Measurements from ENCODE around the gene INSRR.

Gene INSRR

DNA sequence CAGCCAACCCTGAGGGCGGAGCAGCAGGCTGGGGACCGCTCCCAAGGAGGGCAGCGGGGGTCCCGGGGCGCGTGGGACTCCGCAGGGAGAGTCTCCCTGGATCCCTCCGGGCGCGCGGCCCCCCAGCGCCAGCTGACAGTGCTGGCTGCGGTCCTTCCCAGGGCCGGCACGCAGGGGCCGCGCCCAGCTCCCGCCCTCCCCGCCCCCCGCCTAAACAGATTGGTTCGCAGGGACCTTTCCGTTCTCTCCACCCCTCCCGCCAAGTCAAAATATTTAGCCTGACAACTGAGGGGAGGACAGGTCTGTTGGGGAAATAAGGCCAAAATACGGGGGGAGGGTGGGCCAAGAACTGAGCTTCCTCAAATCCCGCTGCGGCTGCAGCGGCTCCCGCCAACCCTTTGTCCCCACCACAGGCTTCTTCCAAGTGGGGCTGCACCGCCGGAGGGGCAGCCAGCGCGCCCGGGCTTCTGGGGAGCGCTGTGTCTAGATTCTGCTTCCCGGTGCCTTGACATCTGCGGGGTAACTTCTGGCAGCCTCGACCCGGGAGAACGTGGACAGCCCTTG is at the start of gene INSRR:
Gene INSRR, minus strand, starts transcription at position 159 of the 564 bp plus-strand sequence. CDS start 496 bp downstream, outside the sequence.
- no peak for DNase-seq (ENCODE audit: low read depth in 2 of 2)

DNA sequence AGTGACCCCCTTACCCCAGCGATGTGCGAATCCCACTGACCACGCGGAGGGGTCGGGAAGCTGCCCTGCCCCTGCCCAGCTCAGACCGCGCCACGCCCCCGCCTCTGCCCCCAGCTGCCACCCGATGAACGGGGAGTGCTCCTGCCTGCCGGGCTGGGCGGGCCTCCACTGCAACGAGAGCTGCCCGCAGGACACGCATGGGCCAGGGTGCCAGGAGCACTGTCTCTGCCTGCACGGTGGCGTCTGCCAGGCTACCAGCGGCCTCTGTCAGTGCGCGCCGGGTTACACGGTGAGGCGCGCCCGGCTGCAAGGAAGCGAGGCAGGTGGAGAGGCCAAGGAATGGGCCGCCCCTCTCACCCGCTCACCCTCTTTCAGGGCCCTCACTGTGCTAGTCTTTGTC is 49.6 kb upstream of the INSRR start:
- DNase-seq (ENCODE audit: low read depth in 2 of 2), result no peak

DNA sequence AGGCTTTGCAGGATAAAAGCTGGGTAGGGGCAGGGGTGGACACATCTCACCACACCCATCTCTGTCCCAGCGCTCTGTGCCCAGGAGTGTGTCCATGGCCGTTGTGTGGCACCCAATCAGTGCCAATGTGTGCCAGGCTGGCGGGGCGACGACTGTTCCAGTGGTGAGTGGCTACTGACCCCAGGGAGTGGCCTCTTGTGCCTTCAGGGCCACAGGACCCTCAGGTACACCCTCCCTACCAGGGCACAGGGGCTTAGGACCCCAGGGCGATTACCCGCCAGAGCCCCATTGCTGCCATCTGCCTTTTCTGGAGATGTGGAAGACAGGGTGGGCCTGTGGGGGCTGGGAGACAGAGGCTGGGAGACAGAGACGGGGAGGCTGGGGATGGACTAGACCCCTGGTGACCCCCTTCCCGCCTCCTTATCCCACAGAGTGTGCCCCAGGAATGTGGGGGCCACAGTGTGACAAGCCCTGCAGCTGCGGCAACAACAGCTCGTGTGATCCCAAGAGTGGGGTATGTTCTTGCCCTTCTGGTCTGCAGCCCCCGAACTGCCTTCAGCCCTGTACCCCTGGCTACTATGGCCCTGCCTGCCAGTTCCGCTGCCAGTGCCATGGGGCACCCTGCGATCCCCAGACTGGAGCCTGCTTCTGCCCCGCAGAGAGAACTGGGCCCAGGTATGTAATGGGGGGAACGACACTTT is 47.4 kb upstream of the INSRR start:
- DNase-seq (ENCODE audit: low read depth in 2 of 2), result no peak

DNA sequence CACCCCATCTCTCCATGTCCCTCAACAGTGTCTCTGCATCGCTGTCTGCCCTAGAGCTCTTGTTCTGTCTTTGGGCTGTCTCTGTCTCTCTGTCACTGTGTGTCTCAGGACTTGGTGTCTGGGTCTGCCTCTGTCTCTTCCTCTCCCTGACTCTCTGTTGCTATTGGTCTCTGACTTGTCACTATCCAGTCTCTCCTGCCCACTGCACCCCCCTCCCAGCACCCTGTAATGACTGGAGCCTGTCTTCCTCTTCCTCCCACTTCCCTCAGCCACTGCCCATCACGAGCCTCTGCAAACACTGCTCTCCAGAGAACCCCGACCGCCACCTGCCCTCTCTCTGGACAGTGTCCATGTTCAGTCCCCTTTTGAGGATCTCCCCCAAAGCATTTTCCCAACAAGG is 46.7 kb upstream of the INSRR start:
- DNase-seq (ENCODE audit: low read depth in 2 of 2), result no peak

DNA sequence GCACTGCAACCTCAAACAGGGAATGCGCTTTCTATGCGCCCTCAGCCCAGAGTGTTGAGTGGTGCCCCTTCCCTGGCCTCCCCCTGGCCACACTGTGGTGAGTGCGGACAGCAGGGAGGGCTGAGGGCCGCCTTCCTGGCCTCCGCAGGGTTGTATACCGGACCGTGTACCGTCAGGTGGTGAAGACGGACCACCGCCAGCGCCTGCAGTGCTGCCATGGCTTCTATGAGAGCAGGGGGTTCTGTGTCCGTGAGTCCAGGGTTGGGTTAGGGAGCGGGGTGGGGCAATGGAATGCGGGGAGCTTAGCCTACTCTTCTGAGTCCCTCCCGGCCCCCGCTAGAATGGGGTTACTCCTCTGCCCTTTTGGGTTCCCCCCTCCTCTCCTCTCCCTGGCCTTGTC is 46.3 kb upstream of the INSRR start:
- DNase-seq (ENCODE audit: low read depth in 2 of 2), result no peak

DNA sequence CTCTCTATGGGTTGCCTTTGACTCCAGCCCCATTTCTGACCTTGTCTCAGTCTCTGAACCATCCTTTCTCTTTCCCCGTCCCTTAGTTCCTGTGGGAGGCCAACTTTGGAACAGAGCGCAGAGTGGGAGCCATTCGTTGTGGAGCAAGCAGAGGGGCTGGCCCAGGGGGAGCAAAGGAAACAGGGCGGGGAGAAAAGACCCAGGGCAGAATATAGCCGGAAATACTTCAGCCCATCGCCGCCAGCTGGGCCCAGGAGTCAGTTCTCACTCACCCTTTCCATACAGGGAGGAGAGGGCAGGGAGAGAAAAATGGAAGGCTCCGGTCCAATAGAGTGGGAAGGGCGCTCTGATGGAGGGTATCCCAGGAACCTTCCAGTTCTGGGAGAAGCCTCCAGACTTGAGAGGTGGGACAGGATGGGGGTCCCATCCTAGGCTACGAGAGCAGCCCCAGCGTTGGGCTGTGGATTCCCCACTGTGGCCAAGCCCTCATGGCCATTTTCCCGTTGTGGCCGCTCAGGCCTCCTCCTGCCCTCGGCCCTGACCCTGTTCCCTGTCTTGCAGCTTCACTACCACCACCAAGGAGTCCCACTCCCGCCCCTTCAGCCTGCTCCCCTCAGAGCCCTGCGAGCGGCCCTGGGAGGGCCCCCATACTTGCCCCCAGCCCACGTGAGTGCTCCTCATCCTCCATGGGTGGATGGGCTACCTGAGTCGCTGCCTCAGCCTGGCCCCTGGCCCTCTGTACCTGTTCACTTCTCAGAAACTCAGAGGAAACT is 45.5 kb upstream of the INSRR start:
- no peak for DNase-seq (ENCODE audit: low read depth in 2 of 2)

DNA sequence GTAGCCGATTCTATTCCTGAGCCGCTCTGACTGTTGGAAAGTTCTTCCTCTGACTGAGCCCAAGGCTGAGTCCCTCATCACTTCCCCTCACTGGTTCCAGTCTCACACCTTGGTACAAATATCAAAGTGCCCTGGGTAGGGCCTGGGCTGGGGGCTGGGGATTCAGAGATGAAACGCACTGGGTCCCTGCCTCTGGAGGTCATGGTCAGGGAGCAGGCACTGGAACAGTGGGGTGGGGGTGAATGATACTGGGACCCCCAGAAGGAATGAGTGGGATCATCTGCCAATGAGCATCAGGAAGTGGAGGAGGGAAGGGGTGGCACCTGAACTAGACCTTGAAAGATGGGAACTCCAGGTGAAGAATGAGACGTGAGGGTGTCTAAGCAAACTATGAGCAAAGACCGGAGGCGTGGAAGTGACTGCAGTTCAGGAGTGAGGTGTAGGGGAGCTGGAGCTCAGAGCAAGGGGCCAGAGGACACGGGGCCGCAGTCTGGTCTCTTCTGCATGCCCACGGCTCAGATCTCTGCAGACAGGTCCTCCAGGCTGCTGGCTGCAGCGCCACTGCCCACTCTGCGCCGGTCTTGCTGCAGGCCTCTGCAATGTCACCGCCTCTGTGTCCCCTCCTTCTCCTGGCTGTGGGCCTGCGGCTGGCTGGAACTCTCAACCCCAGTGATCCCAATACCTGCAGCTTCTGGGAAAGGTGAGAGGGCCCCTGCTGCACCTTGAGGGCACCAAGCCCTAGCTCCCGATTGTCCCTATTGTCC is 44.6 kb upstream of the INSRR start:
- no peak for DNase-seq (ENCODE audit: low read depth in 2 of 2)

DNA sequence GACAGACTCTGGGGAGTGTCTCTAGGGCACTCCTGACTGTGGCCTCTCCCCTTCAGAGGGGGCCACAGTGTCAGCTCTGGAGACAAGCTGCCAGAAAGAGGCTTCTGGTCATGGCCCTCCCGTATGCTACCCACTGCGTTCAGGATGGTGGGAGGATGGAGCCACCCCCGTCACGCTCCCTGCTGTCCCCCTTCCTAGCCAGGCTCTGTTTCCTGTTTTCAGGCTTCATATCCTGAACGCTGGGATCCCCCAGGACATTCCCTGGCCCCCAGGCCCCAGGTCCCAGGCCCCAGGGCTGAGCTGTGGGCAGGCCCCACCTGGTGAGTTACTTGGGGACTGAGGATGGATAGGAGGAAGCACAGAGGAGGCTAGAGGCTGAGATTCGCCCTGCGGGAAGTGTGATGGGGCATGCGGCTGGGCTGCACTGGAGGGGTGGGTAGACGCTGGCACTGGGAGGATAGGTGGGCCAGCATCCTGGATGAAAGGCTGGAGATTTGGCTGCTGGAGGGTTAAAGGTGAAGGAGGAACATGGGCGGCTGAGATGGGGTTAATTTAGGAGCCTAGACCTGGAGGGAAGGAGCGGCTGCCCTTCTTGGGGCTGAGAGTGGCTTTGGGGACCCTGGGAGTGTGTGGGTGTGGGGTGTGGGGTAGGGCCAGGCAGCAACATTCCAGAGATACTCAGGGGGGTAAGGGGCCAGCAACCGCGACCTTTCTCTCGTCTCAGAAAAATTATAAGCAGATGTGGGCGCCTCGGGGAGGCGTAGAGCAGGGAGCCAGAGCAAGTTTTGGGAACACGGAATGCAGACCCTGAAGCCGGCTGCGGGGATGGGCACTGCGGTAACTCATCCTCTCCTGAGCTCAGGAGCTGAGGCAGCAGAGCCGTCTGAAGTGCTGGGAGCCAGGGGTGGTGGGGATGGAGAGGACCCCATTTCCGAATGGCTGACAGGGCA is 43.3 kb upstream of the INSRR start:
- DNase-seq (ENCODE audit: low read depth in 2 of 2), result no peak

DNA sequence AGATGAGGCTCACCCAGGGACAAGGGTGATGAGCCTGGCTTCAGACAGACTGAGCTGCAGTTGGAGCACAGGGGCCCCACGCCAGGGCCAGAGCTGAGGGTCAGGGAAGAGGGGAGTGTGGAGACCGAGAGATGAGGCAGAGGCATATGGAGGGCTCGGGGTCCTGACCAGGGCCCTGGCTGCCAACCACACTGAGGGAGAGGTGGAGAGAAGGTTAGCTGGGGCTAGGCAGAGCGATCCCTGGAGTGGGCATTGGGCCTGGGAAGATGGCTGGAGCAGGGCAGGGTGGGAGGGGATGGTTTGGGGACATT is 42.6 kb upstream of the INSRR start:
- DNase-seq (ENCODE audit: low read depth in 2 of 2), result no peak

DNA sequence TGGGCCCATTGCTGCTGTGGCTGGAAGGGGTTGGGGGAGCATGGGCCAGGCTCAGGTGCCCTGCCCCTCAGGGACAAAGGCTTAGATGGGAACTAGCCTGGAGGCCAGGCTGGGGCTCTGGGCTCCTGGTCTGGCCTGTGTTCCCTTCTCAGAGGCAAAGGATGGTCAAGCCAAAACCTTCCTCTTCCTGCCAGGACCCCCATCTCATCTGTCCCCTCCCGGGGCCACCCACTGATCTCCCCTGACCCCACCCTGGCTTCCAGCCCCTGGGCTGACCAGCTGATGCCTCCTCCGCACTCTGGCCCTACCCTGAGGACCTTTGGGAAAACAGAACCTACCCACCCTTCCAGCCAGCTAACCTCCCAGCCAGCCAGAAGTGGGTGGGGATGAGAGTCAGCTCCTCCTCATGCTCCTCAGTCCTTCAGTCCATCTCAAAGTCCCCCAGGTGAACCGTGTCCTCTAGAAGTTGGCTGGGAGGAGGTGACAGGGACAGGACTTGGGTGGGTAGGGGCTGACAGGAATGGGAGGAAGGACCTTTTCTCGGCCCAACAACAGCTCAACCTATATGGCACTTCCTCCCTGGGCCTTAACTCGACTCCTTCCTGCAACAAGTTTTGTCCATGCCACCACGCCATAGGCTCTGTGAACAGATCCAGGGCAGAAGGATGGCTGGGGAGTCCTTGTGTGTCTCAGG is 42.1 kb upstream of the INSRR start:
- no peak for DNase-seq (ENCODE audit: low read depth in 2 of 2)

DNA sequence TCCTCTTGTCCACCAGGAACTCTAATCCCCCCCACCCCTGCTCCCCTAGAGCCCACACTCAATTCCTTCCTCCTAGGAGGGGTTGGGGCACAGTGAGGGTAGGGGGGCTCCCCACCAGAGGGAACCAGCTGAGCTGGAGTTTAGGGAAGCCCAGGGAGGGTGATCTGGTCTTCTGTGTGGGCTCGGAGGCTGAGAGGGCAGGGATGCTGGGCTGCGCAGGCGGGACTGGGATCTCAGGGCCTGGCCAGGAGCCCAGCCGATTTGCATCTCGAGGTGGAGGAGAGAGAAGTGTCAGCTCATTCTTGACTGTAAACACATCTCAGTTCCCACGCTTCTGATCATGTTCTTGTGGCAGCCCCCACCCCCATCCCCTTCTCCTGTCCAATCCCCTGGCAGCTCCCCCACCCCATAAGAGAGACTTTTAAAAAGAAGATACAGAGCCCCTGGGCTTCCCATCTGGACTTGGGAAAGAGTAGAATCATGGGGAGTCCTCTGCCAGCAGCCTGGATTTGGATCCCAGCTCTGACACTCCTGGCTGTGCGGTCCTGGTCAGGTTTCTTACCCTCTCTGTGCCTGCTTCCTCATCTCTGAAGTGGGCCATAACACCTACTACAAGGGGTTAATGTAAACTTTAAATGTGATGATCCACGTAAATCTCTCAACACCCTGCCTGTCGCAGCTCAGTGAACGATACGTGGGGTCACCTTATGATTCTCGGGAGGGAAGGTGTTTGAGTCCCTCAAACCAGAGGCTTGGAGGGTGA is 41.2 kb upstream of the INSRR start:
- no peak for DNase-seq (ENCODE audit: low read depth in 2 of 2)

DNA sequence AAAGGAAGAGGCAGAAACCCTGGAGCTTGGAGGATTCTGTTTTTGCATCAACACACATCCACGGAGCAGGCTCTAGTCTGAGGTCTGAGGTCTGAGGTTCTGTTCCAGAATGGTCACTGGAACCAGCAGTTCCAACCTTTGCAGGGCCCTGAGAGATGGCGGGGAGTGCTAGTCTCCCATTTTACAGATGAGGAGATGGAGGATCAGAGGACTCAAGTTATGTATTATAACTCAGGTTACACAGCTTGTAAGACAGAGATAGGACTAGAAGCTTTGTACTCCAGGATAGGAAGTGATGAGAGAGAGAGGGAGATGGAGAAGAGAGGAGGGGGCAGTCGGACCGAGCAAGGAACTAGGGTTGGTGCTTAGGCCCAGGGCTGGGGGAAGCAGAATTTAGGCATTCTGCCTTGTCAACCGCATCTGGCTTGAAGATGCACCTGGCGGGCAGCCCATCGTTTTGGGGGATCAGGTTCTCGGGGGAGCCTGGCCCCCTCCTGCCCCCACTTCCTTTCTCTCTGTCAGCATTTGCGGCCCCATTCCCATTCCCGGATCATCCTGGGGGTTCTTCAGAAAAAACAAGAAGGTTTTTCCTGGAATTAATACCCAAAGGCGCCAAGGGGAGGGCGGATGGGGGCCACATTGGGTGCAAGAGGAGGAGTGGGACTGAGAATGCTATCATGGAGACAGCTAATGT is 40.2 kb upstream of the INSRR start:
- no peak for DNase-seq (ENCODE audit: low read depth in 2 of 2)

DNA sequence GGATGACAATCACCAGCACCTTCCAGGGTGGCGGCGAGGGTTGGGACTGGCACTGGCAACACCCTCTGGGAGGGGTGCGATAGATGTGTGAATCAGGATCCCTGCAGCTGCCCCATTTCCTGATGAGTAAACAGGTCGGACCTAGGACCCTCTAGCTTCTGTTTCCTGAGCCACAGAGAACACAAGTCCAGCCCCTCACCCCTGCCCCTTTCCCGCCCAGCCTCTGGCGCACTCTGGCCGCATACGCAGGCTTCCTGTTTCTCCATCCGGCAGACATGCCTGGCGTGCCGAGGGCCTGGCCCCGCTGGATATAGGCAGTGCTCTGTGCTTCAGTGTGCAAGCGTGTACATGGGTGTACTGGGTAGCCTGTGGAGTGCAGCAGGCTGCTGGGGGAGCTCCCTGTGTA is 39.2 kb upstream of the INSRR start:
- no peak for DNase-seq (ENCODE audit: low read depth in 2 of 2)

DNA sequence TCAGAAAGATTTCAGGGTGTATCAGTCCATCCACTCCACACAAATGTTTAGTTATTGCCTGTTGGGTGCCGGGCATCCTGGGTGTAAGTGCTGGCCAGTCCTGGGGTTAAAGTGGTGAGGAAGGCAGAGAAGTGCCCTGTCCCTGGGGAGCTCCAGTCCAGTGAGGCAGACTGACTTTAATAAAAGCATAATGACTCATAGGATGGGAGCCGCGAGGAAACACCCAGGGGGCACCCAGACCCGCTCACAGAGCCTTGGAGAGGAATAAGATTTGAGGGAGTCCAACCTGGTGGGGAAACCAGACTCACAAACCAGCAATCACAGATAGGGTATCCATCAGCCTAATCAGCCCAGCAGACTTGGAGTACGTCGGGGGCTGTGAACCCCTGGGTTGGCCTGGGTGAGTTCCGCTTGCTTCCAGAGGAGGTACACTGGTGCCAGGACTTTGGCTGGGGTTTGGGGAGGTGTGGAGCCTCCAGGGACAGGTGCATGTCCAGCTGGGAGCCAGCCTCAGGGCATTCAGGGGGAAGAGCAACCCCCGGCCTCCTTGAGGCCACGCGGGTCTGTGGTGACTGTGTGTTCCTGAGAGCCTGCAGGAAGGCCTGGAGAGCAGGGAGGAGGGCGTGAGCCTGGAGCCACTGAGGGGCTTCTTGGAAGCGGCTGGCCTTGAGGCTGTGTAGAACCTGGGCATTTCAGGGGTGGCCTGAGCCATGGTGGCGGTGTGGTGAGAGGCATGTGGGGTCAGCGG is 38.3 kb upstream of the INSRR start:
- DNase-seq (ENCODE audit: low read depth in 2 of 2), result no peak

DNA sequence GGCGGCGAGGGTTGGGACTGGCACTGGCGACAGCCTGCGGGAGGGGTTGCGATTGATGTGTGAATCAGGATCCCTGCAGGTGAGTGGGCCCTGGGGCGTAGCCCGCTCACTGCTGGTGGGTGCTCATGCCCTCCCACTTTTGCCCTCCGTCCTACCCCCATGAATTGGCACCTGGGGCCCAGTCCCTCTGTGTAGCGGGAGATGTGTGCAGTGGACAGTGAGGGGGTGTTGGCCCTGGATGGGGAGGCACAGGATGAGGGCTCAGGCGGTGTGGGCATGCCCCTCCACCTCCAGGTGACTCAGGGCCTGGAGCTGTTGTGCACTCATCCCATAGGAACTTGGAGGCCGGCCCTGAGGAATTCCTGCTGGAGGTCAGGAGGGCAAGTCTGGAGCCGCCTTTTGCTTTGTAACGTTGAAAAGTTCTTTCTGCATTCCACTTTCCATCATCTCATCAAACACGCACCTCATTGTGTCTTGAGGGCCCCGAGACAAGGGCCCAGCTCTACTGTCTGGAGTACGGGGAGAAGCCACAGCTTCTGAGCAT is 37.6 kb upstream of the INSRR start:
- DNase-seq (ENCODE audit: low read depth in 2 of 2), result no peak

DNA sequence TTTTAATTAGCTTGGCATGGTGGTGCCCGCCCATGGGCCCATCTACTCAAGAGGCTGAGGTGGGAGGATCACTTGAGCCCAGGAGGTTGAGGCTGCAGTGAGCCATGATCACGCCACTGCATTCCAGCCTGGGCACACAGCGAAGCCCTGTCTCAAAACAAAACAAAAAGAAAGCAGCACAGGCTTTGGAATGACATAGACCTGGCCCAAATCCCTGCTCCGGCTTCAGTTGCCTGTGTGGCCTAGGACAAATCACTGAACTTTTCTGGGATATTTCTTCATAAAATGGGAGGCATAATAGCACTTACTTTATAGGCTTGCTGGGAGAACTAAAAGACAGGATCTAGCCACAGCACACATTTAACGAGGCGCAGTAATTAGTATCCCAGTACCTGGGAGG is 37.0 kb upstream of the INSRR start:
- DNase-seq (ENCODE audit: low read depth in 2 of 2), result no peak

DNA sequence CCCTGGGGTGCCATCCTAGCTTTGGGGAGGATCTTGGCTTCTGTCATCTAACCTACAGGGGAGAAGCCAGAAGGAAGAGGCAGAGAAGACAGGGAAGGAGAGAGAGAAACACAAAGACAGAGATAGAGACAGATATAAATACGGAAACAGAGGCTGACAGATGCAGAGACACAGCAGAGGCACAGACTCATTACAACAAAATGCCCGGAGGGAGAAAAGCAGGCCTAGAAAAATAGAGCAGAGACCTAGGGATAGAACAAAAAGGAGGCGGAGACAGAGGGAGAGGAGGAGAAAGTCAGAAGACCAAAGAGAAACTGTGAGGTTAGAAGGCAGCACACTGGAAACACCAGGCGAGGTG is 36.5 kb upstream of the INSRR start:
- DNase-seq (ENCODE audit: low read depth in 2 of 2), result no peak

DNA sequence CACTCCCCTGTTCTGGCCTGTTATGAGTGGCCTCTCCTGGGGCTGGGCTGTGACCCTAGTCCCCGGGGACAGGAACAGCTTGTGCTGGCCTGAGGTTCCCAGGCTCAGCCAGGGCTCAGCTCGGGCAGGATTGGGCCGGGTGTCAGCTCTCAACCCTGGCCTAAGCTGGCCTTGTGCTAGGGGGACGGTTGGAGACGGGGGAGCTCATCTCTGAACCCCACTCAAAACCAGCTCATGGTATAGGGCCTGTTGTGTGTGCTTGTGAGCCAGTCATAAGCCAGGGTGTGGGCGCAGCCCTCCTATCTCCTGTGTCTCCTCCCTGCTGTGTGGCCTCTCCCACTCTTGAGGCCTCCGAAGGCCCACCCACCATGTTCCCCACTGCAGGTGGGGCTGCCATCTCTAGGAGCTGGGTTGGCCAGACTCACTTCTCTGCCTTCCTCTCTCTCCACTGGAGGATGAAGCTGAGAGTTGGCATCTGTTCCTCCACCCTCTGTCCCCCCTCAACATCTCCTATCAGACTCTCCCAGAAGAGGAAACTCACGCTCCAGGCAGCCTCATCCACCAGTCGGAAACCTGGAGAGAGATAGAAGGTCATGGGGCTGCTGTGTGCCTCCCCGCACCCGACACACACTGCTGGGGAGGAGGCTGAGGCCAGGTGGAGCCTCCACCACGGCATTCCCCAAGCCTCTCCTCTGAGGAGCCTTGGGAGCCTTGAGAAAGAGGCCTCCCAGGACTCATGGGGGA is 36.0 kb upstream of the INSRR start:
- DNase-seq (ENCODE audit: low read depth in 2 of 2), result no peak

All from stimulated activated CD4-positive, alpha-beta T cell treated with anti-CD3 and anti-CD28 coated beads, Interleukin-1b, Interleukin-23, amount 100 ng/mL, for 4 hours (primary cell).